H1 (cell line): ENCODE results near the gene PGGHG. TPM values are rescaled to one million over a fixed set of nuclear protein-coding genes. Genes with fewer than 3 reads are reported as not detected.

ENCODE experiments used
- CTCF ChIA-PET: fragments of 300-600 bp; sonication (Branson Sonifier 250); formaldehyde crosslinking; loops from one replicate; lab custom pipeline; 2021; ENCODE audit not compliant: partially characterized antibody; lab: Charles Lee
- POLR2A ChIA-PET: fragments of 300-600 bp; sonication (Branson Sonifier 250); formaldehyde crosslinking; loops from one replicate; lab custom pipeline; 2021; ENCODE audit warnings: inconsistent platforms; ENCODE audit not compliant: partially characterized antibody; lab: Charles Lee
- DNase-seq, 2 experiments: peaks; one replicate each; pipeline versions ENCODE4 v3.0.0 to v3.0.0-alpha.2; 2010 to 2022; ENCODE audit warnings: low spot score in 2 of 2, low read depth in 1 of 2, mixed read lengths in 1 of 2
- FAIRE-seq: peaks from 2 replicates; lab custom pipeline; 2011; peaks lifted over from hg19 to GRCh38; lab: Jason Lieb, UNC
- H2AFZ ChIP-seq: 2 replicates; pipeline ENCODE4 v1.8.1; 2012; ENCODE audit warnings: low read length, inconsistent platforms
- H2AK5ac ChIP-seq: 2 replicates; pipeline ENCODE4 v1.6.1; 2013; ENCODE audit warnings: low read depth, low read length
- H2BK120ac ChIP-seq: replicated peaks from 2 replicates; pipeline ENCODE3; 2013; ENCODE audit warnings: low read depth, low read length, inconsistent platforms
- H2BK12ac ChIP-seq: 2 replicates; pipeline ENCODE4 v1.6.1; 2013; ENCODE audit warnings: low read depth, low read length
- H2BK15ac ChIP-seq: 2 replicates; pipeline ENCODE4 v1.6.1; 2013; ENCODE audit warnings: low read length
- H2BK20ac ChIP-seq: 2 replicates; pipeline ENCODE4 v1.6.1; 2013; ENCODE audit warnings: low read length
- H2BK5ac ChIP-seq: 2 replicates; pipeline ENCODE4 v1.6.1; 2013; ENCODE audit warnings: low read depth, low read length
- H3K14ac ChIP-seq: 2 replicates; pipeline ENCODE4 v1.6.1; 2013; ENCODE audit warnings: inconsistent platforms; ENCODE audit not compliant: insufficient read length
- H3K18ac ChIP-seq: 2 replicates; pipeline ENCODE4 v1.6.1; 2013; ENCODE audit warnings: low read length; ENCODE audit errors: extremely low read depth
- H3K23ac ChIP-seq: 2 replicates; pipeline ENCODE4 v1.6.1; 2013; ENCODE audit warnings: inconsistent platforms; ENCODE audit not compliant: insufficient read length
- H3K23me2 ChIP-seq: 2 replicates; pipeline ENCODE4 v1.6.1; 2013; ENCODE audit warnings: low read depth, low read length
- H3K27ac ChIP-seq: 2 replicates; pipeline ENCODE4 v1.6.1; 2011; ENCODE audit warnings: low read depth, low read length, inconsistent platforms
- H3K27me3 ChIP-seq, 4 experiments: replicated peaks in 1 of 4; 1 replicate in 1 of 4; 2 replicates in 3 of 4; pipeline versions ENCODE4 v1.6.1 to v1.8.1; 2011 to 2013; ENCODE audit warnings: low read length in 3 of 4, mild to moderate bottlenecking in 3 of 4, inconsistent platforms in 2 of 4, mixed read lengths in 2 of 4, moderate library complexity in 1 of 4; ENCODE audit not compliant: control insufficient read depth in 3 of 4, insufficient read depth in 3 of 4; ENCODE audit errors: extremely low read depth in 1 of 4
- H3K36me3 ChIP-seq, 4 experiments: 2 replicates each; pipeline versions ENCODE4 v1.6.1 to v1.8.1; 2011 to 2013; ENCODE audit warnings: mild to moderate bottlenecking in 4 of 4, low read length in 3 of 4, moderate library complexity in 2 of 4, control low read depth in 1 of 4, inconsistent platforms in 1 of 4; ENCODE audit not compliant: insufficient read depth in 4 of 4, control insufficient read depth in 2 of 4
- H3K4ac ChIP-seq: replicated peaks from 2 replicates; pipeline ENCODE3; 2013; ENCODE audit warnings: low read length, low read depth, mixed read lengths, inconsistent platforms; ENCODE audit not compliant: insufficient read length
- H3K4me1 ChIP-seq, 4 experiments: replicated peaks in 1 of 4; 1 replicate in 1 of 4; 2 replicates in 3 of 4; pipeline versions ENCODE4 v1.6.1 to v1.8.1; 2011 to 2013; ENCODE audit warnings: low read length in 3 of 4, inconsistent platforms in 2 of 4, mixed read lengths in 1 of 4; ENCODE audit not compliant: insufficient read depth in 4 of 4, control insufficient read depth in 3 of 4
- H3K4me2 ChIP-seq, 2 experiments: 2 replicates each; pipeline versions ENCODE4 v1.6.1 to v1.8.1; 2011 to 2013; ENCODE audit warnings: low read depth in 2 of 2, low read length in 2 of 2, control low read depth in 1 of 2, inconsistent platforms in 1 of 2, mild to moderate bottlenecking in 1 of 2; ENCODE audit not compliant: insufficient read depth in 1 of 2
- H3K4me3 ChIP-seq, 4 experiments: fragments of 200-600, 300-600 bp in 1 of 4; sonication (generic), shearing (Covaris generic), sonication (Bioruptor Twin) in 1 of 4; 2 replicates each; pipeline versions ENCODE4 v1.5.1 to v1.8.1; 2011 to 2016; ENCODE audit warnings: low read length in 4 of 4, low read depth in 3 of 4, control low read depth in 2 of 4, inconsistent platforms in 2 of 4, mild to moderate bottlenecking in 2 of 4, mixed read lengths in 1 of 4, moderate library complexity in 1 of 4; ENCODE audit not compliant: insufficient read depth in 2 of 4; ENCODE audit errors: extremely low read depth in 1 of 4
- H3K56ac ChIP-seq: replicated peaks from 2 replicates; pipeline ENCODE3; 2013; ENCODE audit warnings: low read depth, mild to moderate bottlenecking, mixed read lengths, low read length, inconsistent platforms; ENCODE audit not compliant: insufficient read length
- H3K79me1 ChIP-seq: 2 replicates; pipeline ENCODE4 v1.6.1; 2013; ENCODE audit warnings: low read depth, low read length, control low read depth
- H3K79me2 ChIP-seq, 2 experiments: 2 replicates each; pipeline versions ENCODE4 v1.6.1 to v1.8.1; 2012 to 2013; ENCODE audit warnings: low read length in 2 of 2, mild to moderate bottlenecking in 2 of 2, inconsistent platforms in 1 of 2; ENCODE audit not compliant: insufficient read depth in 2 of 2, control insufficient read depth in 1 of 2
- H3K9ac ChIP-seq, 4 experiments: replicated peaks in 1 of 4; 1 replicate in 1 of 4; 2 replicates in 3 of 4; pipeline versions ENCODE4 v1.6.1 to v1.8.1; 2011 to 2013; ENCODE audit warnings: low read depth in 3 of 4, low read length in 3 of 4, control low read depth in 2 of 4, mild to moderate bottlenecking in 2 of 4, moderate library complexity in 2 of 4, inconsistent platforms in 1 of 4; ENCODE audit errors: extremely low read depth in 1 of 4
- H3K9me3 ChIP-seq, 2 experiments: 2 replicates each; pipeline versions ENCODE4 v1.6.1 to v1.8.1; 2012 to 2013; ENCODE audit warnings: mild to moderate bottlenecking in 2 of 2, moderate library complexity in 2 of 2, control low read depth in 1 of 2, inconsistent platforms in 1 of 2, low read depth in 1 of 2, low read length in 1 of 2, mixed read lengths in 1 of 2; ENCODE audit not compliant: insufficient read depth in 2 of 2
- H4K20me1 ChIP-seq, 2 experiments: replicated peaks in 1 of 2; 2 replicates each; pipeline versions ENCODE3 to v1.8.1; 2011 to 2013; ENCODE audit warnings: inconsistent platforms in 2 of 2, low read length in 2 of 2, mild to moderate bottlenecking in 1 of 2; ENCODE audit not compliant: insufficient read depth in 2 of 2, control insufficient read depth in 1 of 2
- H4K5ac ChIP-seq: 2 replicates; pipeline ENCODE4 v1.6.1; 2013; ENCODE audit warnings: low read length, low read depth, mixed read lengths, inconsistent platforms; ENCODE audit not compliant: insufficient read length
- H4K8ac ChIP-seq: 2 replicates; pipeline ENCODE4 v1.8.0; 2013; ENCODE audit warnings: mild to moderate bottlenecking, moderate library complexity, low read length, inconsistent platforms; ENCODE audit not compliant: insufficient read depth; ENCODE audit errors: extremely low read depth
- H4K91ac ChIP-seq: replicated peaks from 2 replicates; pipeline ENCODE3; 2013; ENCODE audit warnings: low read length, mixed read lengths, inconsistent platforms; ENCODE audit not compliant: insufficient read length
- ASH2L ChIP-seq: fragments of 200-600, 300-600 bp; sonication (generic); IDR thresholded peaks from one replicate; pipeline ENCODE4 v1.7.1; 2017; ENCODE audit warnings: low read length
- CBX8 ChIP-seq: fragments of 300-800, 300-1000 bp; sonication (generic); IDR thresholded peaks from 2 replicates; pipeline ENCODE4 v1.7.1; 2016; ENCODE audit warnings: low read depth, low read length, borderline replicate concordance
- CHD1 ChIP-seq: IDR thresholded peaks from 2 replicates; pipeline ENCODE4 v1.6.1; 2012; ENCODE audit warnings: low read depth, low read length, improper control_type of control experiment
- KDM4A ChIP-seq: IDR thresholded peaks from one replicate; pipeline ENCODE4 v1.7.1; 2012; ENCODE audit warnings: low read depth, mild to moderate bottlenecking, moderate library complexity, low read length, inconsistent platforms; ENCODE audit not compliant: severe bottlenecking
- MAX ChIP-seq: IDR thresholded peaks from 2 replicates; pipeline ENCODE4 v1.6.1; 2012; ENCODE audit warnings: inconsistent platforms
- NANOG ChIP-seq: IDR thresholded peaks from 2 replicates; pipeline ENCODE4 v1.6.1; 2011; ENCODE audit warnings: low read length, low read depth, mild to moderate bottlenecking, inconsistent platforms; ENCODE audit not compliant: insufficient read depth, poor library complexity, severe bottlenecking
- RXRA ChIP-seq: IDR thresholded peaks from 2 replicates; pipeline ENCODE4 v1.6.1; 2011; ENCODE audit warnings: low read depth, mild to moderate bottlenecking, low read length, moderate library complexity; ENCODE audit not compliant: insufficient read depth
- SP1 ChIP-seq: IDR thresholded peaks from 2 replicates; pipeline ENCODE4 v1.6.1; 2011; ENCODE audit warnings: low read depth, low read length
- WGBS, 2 experiments: shearing (Covaris generic) in 1 of 2; methylation state at CpG; one replicate each; pipeline versions ENCODE4 v1.1.6 to v1.1.7; 2013 to 2015; ENCODE audit warnings: low lambda C conversion rate in 2 of 2, mixed read lengths in 2 of 2, inconsistent platforms in 1 of 2, low coverage in 1 of 2, missing lambda C conversion rate in 1 of 2; ENCODE audit not compliant: insufficient replicate concordance in 2 of 2, insufficient coverage in 1 of 2, insufficient read length in 1 of 2; ENCODE audit errors: extremely low coverage in 1 of 2, missing lambda C conversion rate in 1 of 2; 5-methylcytosine and 5-hydroxymethylcytosine counted together
- polyA plus RNA-seq, 7 experiments: library from polyadenylated mRNA; depleted of rRNA in 3 of 7; stranded (reverse) in 5 of 7; unstranded in 2 of 7; fragments of >200 nt in 5 of 7; fragments of 200-250 nt in 2 of 7; gene quantifications; 1 replicate in 5 of 7; 2 replicates in 1 of 7; 4 replicates in 1 of 7; pipeline versions ENCODE4 v1.2.1 to v1.2.3, GENCODE V29; 2011 to 2013; ENCODE audit warnings: missing spikeins in 2 of 7, mixed read lengths in 2 of 7
- total RNA-seq: library from RNA; stranded (reverse); fragmentation: NEBNext Ultra II Directional; extraction: Animal tissue kit (Norgen Biotek cat#: 25700); gene quantifications from 2 replicates; pipeline ENCODE4 v1.2.1, GENCODE V29; 2021
- TF ChIP-seq, protein P1 (sequence below): IDR thresholded peaks from 2 replicates; pipeline ENCODE4 v1.6.1; 2012; ENCODE audit warnings: low read length, inconsistent platforms

Gene PGGHG
- total and polyA plus RNA-seq, 2 of the 8 experiments (the other 6 are each of a cell fraction or from before 2014, with no cell fraction given) = 34.8 to 60.7 TPM

DNA sequence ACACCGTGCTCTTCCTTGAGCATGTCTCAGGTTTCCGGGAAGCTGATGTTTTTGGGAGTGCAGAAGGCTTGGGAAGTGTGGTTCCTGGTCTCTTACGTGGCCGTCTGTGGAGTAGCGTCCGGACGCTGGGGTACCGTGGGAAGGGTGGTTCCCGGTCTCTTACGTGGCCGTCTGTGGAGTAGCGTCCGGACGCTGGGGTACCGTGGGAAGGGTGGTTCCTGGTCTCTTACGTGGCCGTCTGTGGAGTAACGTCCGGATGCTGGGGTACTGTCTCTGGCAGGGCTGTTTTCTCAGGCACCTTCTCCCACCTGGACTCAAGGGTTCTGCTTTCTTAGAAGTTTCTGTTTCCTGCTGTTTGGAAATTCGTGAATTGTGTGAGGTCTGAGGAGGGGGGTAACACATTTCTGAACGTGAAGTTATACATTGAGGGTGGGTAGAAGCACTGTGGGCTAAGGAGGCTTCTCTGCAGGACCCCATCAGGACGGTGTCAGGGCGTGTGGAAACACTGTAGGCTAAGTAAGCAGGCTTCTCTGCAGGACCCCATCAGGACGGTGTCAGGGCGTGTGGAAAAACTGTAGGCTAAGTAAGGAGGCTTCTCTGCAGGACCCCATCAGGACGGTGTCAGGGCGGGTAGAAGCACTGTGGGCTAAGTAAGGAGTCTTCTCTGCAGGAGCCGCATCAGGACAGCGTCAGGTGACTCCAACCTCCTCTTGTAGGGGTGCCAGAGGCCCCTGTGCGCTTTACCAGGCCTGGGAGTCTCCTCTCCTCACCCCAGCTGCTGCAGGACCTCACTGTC, 37.1 kb downstream of the PGGHG start:
- H3K23me2 ChIP-seq = no peaks in the 10 kb centered on the region
- H3K9me3 ChIP-seq = peaks cover 4% of the 10 kb centered on the region in 2 experiments; a peak in 1 of 4 replicates
- H3K79me2 ChIP-seq = no peaks in the 10 kb centered on the region
- H3K56ac ChIP-seq = no peak overlapping the region
- no peak overlapping the region for H4K91ac ChIP-seq
- no peak overlapping the region for H3K4me2 ChIP-seq
- no peak overlapping the region for H4K5ac ChIP-seq
- H2AK5ac ChIP-seq = no peak overlapping the region
- WGBS, 2 experiments = 83% methylated on average over 30 of the region's 30 CpGs; no CpG with 5 or more reads in 1 of the 2 experiments
- H3K36me3 ChIP-seq = no peaks in the 10 kb centered on the region
- no peak overlapping the region for H3K9ac ChIP-seq
- no peak overlapping the region for H3K27ac ChIP-seq
- no peak overlapping the region; the same call in 1 of the 2 replicates for H2BK12ac ChIP-seq
- H3K79me1 ChIP-seq = no peaks in the 10 kb centered on the region
- no peaks in the 10 kb centered on the region for H3K27me3 ChIP-seq
- 0 out of 2 replicates have a peak overlapping the region, but pooled peaks have one; percentile 31 for H2BK5ac ChIP-seq
- peak overlapping the region; percentile 71 for H3K4ac ChIP-seq
- H3K18ac ChIP-seq = no peak overlapping the region
- DNase-seq = peak in 1 of 2 experiments; percentile 43
- TF ChIP-seq RXRA (no peak), CHD1 (no peak), NANOG (no peak), CBX8 (no peak), MAX (no peak), KDM4A (no peak), SP1 (no peak), ASH2L (no peak)
- TF ChIP-seq, protein P1, sequence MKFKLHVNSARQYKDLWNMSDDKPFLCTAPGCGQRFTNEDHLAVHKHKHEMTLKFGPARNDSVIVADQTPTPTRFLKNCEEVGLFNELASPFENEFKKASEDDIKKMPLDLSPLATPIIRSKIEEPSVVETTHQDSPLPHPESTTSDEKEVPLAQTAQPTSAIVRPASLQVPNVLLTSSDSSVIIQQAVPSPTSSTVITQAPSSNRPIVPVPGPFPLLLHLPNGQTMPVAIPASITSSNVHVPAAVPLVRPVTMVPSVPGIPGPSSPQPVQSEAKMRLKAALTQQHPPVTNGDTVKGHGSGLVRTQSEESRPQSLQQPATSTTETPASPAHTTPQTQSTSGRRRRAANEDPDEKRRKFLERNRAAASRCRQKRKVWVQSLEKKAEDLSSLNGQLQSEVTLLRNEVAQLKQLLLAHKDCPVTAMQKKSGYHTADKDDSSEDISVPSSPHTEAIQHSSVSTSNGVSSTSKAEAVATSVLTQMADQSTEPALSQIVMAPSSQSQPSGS = no peak
- H2BK120ac ChIP-seq = no peak overlapping the region
- peak overlapping the region; percentile 34 for H2BK20ac ChIP-seq
- H2AFZ ChIP-seq = no peak overlapping the region
- H4K8ac ChIP-seq = no peak overlapping the region
- no peak overlapping the region for H3K14ac ChIP-seq
- POLR2A ChIA-PET = interaction anchor here (1.1 to 1.8 kb wide), 3 partner anchors 8 to 25 kb away, joined by 3 to 4 read pairs (median 3); no protein-coding TSS in a partner anchor
- no peaks in the 10 kb centered on the region for H4K20me1 ChIP-seq
- no peak overlapping the region for H3K23ac ChIP-seq
- H2BK15ac ChIP-seq = peak overlapping the region; percentile 36; the same call in 1 of the 2 replicates
- H3K4me3 ChIP-seq = no peak overlapping the region
- no peak for FAIRE-seq
- CTCF ChIA-PET = interaction anchor here (0.9 to 1.3 kb wide), 3 partner anchors 22 to 75 kb away, joined by 3 to 4 read pairs (median 3); no protein-coding TSS in a partner anchor
- peaks cover 0 to 15% (median 2%) of the 10 kb centered on the region in 4 experiments; a peak in 4 of 7 replicates for H3K4me1 ChIP-seq
